ELF-1 (cell line): ENCODE results near the gene BACE2.
A peak's percentile ranks its signal among the peaks of the same experiment; 100 is the strongest.
"Not testable (repeated sequence)": the region's sequence is repeated elsewhere in the genome, so short reads cannot be mapped to it uniquely, and the experiment has no call there.

Experiments used
- DNase-seq: peaks from one replicate; pipeline ENCODE4 v3.0.0-alpha.2; 2016; ENCODE audit warnings: low read depth, low spot score

The BACE2 gene

DNA sequence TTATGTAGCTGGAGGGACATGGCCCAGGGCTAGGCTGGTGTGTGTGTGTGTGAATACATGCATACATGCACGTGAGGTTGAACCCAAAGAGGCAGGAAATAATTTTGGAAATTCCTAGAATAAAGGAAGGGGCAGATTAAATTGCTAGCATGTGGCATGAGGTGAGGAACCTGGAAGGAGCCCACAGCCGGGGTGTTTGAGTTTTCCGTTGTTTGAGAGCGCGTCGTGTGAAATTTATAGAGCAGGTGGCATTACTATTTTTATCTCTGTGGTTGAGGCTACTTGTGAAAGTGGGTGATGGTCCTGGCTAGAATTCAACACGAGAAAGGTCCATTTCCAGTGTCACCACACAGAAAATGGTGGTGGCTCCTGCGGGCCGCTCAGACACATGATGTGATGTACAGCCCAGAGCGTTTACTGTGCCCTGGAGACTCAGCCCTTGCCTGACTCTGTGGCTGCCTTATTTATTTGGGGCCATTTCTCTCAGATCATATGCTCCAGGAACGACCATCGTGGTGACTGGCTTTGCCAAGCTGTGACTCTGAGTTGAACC, 48.0 kb downstream of the BACE2 start:
- DNase-seq = no peak

DNA sequence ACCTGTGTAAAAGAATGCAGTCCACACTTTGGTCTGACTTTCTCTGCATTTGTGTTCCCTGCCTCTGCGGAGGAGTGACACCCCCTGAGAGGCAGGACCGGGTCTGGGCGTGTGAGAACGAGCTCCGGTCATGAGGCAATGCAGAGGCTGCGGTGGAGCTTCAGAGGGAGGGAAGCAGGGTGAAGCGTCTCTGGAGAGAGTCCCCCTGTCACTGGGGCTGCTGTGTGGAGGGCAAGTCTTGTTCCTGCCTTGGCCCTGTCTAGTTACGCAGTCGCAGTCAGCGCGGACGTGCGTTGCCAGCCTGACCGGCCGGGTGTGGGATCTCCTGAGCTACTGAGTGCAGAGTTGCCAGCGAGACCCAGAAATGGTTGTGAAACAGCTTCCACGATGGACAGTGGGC, 48.5 kb downstream of the BACE2 start:
- peak; percentile 12 for DNase-seq

DNA sequence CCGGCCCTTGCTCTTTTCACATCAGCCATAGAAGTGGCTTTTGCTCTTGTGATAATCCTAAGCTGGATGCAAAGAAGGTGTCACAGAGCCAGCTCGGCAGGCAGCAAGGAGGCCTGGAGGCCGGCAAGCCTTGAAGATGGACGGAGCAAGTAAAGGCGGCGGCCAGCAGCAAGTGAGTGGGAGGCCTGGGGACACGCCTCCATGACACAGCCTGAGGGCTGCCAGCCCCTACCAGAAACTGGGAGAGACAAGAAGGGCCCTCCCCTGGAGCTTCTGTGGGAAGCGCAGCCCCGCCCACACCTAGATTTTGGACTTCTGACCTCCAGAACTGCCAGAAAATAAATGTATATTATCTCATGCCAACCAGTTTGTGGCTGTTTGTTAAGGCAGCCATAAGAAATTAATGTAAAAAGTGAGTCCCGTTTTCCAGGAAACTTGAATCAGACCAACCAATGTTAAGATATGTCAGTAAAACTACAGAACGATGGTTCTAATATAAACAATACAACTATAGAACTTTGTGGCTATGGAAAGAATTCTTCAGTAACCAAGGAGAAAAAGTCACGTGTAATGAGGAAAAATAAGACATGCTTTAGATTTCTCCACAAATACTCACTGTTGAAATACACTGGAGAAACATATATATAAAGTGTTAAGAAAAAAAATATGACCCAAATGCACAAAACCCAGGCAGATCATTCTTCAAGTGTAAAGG, 49.9 kb downstream of the BACE2 start:
- DNase-seq = peak; percentile 81

DNA sequence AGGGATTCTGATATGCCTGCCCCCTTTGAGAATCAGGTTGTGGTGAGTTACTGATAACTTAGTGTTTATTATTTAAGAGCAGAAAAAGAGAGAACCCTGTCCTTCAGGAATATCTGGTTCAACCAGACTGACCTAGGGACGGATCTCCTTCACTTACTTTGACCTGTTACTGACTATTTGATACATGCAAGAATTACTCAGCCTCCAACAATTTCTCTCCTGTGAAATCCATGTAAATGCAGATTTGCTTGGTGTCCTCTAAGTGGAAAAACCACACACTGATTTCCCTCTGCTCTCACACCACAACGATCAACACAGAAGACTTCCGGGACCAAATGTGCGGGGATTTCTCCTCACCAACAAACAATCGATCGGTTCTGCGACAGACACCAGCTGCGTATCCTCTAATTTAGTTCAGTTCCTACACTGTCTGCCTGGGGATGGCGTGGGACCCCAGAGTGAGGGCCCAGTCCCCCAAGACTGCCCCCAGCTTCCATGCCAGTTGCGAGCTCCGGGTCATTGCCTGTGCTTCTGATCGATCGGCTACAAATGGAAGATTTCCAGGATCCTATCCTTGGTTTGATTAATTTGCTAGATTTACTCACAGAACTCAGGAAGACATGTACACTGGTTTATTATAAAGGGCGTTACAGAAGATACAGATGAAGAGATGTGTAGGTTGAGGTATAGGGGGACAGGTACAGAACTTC, 51.7 kb downstream of the BACE2 start:
- DNase-seq = peak; percentile 18

DNA sequence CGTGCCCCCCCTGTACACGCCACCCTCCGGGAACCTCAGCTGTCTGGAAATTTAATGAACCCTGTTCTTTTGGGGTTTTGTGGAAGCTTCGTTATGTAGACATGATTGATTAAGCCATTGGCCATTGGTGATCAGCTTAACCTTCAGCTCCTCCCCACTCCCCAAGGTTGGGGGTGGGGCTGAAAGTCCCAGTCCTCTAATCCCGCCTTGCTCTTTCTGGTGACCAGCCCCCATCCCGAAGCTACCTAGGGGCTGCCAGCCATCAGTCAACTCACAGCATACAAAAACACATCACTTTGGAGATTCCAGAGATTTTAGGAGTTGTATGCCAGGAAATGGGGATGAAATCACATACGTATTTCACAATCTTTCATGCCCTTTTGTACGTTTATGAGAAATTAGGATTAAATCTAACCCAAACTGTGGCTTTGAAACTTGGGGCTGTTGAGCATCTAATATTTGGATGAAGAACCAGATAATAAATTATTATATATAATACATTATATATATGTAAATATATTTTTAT, 52.3 kb downstream of the BACE2 start:
- peak; percentile 12 for DNase-seq

DNA sequence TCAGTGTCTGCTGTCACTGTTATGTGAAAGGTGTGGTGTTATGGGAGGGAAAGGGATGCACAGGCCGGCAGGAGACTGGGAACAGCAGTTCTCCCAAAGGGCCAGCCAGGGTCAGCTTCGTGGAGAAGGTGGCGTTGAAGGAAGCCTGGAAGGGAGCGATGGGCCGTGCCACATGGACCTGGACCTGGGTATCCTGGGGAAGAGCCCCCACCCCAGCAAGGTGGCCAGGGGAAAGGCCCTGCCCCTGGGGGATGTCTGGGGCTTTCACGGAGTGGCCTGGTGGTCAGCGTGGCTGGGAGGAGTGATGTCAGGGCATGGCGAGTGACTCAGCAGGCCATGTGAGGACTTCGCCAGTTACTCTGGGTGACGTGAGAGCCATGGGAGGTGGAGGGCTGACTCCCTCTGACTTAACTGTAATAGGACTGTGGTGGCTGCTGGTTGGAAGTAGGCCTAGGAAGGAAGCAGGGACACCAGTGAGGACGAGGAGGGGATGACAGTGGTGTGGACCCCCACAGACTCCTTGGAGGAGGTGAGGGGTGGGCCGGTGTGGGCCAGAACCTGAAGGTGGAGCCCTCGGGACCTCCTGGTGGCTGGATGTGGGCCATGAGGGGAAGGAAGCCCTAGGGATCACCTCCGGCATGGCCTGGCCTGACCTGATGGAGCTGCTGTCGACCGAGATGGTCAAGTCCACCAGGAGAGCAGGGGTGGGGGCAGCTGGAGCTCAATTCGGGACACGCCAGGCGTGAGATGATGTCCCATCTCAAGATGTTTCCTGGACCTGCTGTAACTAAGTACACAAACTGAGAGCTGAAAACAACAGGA, 54.5 kb downstream of the BACE2 start:
- no peak for DNase-seq

DNA sequence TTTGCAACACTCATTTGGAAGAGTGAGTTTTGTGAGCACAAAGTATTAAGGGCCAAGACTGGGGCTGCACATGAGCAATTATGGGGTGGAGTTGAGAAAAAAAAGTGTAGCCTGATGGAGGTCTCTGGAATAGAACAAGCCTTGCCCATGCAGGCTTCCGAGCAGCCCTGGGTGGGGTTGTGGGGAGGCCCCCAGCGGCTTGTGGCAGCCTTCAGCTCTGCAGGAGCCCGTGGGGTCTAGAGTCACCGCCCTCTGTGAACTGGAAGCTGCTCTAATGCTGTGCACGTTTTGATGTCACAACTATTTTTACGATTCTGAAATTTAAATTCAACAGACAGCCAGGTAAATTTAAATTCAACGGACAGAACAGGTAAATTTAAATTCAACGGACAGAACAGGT, 58.9 kb downstream of the BACE2 start:
- DNase-seq = no peak

DNA sequence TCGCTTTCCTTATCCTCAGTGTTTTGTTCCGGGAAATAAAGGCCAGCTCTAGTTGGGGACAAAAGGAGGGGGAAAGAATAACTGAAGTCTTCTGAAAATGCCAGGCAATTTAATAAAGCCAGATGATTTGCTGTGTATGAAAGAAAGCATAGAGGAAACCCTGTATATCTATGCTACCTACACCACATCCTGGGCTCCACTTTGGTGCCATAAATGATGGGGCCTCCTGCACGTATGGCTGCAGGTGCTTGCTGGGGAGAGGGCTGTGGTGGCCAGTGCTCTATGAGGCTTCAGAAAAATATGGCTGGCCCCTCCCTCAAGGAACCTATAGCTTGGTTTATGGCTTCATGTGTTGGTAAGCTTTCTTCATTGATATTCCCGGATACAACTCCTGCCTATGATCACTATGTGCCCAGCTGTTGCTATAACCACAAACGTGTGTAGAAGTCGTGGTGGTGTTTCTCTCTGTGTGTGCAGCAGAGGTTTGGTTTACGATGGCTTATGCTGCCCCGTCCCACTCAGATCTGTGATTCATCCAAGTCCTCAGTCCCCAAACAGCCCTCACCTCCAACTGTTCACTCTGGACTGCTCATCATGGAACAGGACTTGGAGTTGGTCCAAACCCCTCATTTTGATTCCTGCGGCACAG, 59.5 kb downstream of the BACE2 start:
- no peak for DNase-seq

DNA sequence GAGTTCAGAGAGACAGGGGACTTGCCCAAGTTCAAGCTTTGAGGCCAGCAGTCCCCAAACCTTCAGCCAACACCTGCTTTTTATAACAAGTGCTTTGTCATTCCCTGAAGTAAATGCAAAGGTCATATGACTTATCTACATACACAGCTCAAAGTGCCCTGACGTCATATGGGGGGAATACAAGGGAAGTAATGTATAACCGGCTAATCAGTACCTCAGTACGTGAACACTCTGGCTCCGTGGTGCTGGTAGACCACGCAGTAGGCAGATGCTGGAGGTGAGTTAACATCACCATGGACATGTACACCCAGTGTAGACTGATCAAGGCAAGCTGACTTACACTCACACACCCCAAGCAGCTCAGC, 60.0 kb downstream of the BACE2 start:
- no peak for DNase-seq

DNA sequence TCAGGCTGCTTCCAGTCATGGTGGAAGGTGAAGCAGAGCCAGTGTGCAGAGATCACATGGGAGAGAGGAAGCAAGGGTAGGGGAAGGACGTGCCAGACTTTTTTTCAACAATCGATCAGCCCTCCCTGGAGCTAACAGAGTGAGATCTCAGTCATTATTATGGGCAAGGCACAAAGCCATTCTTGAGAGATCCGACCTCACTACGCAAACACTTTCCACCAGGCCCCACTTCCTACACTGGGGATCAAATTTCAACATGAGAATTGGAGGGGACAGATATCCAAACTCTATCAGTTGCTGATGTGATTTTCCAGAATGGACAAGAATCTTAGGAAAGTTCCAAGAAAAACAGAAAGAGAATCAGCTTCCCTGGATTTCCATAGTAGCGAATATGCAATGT, 60.5 kb downstream of the BACE2 start:
- no peak for DNase-seq

DNA sequence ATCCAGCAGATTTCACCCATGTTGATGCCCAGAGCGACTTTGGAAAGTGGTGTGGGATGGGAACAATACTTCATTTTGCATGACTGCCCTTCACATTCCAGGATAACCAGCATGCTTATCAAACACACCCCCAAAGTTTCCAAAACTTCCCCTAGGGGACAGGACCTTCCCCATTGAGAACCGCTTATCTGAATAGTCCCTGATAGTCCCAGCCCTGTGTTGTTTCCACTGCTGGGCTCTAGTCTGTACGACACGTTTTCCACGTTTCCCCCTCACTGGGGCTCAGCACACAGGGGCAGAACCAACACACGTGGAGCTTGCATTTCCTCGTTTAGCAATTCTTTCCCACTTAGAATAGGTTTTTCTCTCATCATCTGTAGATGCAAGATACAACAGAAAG, 61.0 kb downstream of the BACE2 start:
- no peak for DNase-seq

DNA sequence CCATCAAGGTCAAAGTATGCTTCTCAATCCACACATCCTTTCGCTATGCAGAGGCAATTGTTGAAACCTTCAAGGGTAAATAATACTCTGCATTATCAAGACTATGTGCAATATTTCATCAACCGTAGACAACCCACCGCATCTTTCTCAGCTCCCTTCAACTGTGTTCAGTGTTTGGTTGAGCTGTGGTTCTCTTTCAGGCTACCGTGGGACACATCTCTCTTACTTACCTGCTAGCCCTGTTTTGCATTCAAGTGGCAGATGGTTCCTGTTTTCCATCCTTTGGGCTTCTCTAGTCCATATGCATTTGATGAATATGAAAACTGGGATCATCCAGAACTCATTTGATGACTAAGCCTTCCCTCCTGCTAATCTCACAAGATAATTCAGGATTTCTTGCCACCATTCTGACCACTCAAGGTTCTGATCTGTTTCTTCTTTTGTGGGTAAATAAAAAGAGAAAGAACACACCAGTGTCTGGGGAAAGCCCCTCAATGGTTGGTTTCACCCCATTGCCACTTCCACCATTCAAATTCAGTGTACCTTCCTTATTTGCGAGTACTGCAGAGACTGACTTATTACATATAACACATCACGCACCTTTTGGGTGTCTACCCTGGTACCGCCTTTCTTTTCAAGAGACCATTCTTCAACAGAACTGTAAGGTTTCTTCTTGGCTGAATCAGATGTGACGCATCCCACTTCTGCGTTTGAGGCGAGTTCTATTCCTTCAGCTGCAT, 61.7 kb downstream of the BACE2 start:
- no peak for DNase-seq

DNA sequence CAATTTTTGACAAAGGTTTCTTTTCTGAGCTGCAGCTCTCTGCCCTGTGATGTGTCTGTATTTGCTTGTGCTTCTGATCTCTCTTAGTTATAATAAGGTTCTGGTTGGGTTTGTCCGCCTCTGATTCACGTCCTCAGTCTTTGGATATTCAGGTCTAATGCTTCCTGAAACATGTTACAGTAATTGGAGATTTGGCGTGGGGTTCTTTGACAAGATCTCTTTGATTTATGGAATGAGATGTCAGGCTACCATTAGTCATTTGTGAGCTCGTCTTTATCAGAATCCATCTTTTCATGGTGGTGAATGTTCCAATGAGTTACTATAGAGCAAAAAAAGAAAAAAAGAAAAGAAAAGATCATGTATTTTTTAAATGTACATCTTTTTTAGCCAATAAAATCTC, 62.5 kb downstream of the BACE2 start:
- DNase-seq = no peak

DNA sequence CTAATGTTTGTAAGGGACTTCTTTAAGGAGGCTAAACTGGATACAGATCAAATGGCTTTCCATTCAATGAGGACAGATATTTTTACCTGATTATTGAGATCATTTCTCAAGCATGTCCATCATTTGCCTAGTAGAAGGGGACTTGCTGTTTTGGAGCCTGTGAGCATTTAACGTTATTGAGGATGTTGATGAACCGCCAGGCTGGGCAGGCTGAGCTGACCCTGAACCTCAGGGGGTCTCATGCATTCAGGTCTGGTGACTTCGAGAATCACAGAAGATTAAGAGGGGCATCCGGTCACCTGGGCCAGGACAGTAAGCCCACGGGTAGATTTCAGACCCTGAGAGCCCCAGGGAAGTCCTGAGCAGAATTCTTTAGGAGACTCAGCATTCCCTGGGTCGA, 63.1 kb downstream of the BACE2 start:
- DNase-seq = no peak

DNA sequence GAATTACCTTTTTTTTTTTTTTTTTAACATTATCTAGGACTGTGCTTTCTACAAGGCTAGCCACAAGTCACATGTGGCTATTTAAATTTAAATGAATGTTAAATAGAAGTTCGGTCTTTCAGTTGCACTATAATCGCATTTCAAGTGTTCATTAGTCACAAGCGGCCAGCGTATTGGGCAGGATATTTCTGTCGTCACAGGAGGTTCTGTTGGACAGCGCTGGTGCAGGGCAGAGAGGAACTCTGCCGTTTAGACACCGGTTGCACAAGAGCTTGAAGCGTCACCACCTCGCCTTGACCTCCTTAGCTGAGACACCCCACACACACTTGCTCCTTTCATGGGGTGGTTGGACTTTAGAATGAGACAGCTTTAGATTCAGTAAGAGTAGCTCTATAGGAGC, 64.1 kb downstream of the BACE2 start:
- DNase-seq = no peak

DNA sequence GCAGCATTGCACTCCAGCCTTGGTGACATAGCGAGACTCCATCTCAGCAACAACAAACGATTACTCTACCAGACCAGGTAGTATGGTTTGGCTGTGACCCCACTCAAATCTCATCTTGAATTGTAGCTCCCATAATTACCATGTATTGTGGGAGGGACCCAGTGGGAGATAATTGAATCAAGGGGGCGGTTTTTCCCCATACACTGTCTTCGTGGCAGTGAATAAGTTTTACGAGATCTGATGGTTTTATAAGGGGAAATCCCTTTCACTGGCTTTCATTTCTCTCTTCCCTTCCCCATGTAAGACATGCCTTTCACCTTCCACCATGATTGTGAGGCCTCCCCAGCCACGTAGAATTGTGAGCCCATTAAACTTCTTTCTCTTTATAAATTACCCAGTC, 66.0 kb downstream of the BACE2 start:
- no peak for DNase-seq

DNA sequence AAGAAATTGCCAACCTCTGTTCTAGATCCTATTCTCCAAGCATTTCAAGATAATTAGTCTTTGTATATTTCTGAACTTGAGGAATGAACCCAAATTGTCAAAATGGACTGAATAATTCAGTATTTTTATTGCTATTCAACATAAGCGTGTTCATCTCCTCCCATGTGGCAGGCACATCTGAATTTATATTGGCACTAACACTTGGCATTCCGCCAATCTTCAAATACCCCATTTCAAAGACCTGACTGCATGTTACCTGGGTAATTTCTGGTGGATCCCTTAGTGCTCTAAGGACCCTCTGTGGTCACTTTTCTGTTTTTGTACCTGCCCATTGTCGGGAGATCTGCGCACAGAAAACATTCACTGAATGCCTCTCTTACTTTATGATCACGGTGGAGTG, 66.6 kb downstream of the BACE2 start:
- DNase-seq = no peak

DNA sequence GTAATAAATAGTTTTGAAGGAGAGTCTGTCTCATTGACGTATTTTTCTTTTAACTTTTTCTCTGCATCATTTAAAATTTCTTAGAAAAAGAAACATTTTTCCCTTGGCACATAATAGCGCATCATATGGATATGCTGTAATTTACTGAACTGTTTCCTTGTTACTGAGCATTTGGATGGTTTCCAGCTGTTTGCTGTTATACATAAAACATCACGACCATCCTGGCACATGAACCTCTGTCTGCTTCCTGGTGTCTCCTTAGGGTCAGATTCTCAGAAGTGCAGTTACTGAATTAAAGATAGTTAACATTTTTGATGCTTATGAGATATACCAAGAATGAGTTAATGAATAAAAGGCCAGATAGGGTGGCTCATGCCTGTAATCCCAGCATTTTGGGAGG, 67.2 kb downstream of the BACE2 start:
- no peak for DNase-seq

DNA sequence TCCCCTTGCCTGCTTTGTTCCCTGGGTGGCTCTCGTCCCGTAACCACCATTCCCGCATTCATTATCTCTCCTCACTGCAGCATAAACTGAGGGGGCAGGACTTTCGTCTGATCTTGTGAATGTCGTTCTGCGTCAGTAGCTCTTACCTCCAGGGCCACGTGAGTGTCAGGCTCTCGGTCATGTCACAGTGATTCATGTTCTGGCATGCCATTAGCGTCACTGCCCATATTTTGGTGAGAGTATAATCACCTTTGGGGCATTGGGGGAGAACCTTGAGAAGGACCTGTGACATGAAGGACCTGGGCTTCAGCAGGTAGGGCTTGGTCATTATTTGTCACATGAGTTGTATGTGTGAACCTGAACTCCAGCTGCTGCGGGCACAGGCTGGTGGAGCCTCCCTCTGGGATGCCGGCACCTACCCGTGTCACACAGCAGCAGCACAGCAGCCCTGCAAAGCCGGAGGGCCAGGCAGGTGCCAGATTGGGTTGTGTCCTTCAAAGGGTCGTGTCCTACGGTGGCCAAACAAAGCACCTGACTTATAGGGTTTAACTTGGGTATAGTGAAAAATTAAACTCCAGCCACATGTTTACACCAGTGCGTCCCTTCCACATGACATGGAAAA, 68.5 kb downstream of the BACE2 start:
- no peak for DNase-seq

DNA sequence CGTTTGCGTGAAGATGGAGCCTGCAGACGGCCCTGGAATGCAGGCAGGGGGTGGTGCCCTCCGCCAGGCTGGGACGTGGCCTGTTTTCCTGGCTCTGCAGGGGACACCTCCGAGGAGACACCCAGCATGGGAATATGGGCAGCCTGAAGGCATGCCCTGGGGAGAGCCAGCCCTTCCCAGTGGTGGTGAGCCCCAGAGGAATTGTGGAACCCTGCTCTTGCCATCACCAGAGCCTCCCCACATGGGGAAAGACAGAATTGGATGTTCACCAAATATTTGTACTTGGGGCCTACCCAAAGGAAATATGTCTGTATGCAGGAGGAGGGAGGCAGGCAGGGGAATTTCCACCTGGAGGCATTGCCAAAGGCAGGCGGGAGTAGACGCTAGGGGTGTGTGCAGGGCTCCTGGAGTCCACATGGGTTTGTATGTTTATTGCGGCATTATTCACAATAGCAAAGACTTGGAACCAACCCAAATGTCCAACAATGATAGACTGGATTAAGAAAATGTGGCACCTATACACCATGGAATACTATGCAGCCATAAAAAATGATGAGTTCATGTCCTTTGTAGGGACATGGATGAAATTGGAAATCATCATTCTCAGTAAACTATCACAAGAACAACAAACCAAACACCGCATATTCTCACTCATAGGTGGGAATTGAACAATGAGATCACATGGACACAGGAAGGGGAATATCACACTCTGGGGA, 70.3 kb downstream of the BACE2 start:
- not testable (repeated sequence) for DNase-seq
